Fibroblast of gingiva (primary cell): ENCODE measurements around the gene GRIN2A.

Experiments used
- DNase-seq: peaks from one replicate; pipeline ENCODE4 v3.0.0-alpha.2; 2011; ENCODE audit warnings: low read depth

GRIN2A gene

GRCh38 chr16:10031955-10032354, 150.3 kb downstream of the GRIN2A start:
- DNase-seq, result no peak

- no peak for DNase-seq
Measured at GRCh38 chr16:10031473-10031872, 150.8 kb downstream of the GRIN2A start.

- DNase-seq, result no peak
Measured at GRCh38 chr16:10028644-10029043, 153.6 kb downstream of the GRIN2A start.

GRCh38 chr16:10027553-10027952, 154.7 kb downstream of the GRIN2A start:
- DNase-seq, result no peak

DNA sequence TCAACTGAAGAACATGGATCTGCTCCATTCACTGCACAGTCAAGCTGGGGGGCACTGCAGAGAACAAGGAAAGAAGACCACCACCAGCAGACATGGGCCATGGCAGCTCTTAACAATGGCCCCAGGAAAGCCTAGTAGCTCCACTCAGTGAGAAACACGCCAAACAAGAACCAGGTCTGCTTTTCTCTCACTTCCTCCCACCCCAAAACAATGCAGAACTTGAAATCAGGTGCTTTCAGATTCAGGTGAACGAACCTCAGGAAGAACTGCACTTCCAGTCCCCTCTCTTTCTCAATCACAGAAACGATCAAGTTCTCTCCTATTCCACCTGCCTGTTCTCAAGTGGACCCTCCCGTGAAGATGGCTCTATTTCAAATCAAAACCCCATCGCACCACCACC, 155.6 kb downstream of the GRIN2A start:
- no peak for DNase-seq

GRCh38 chr16:10022098-10022497, 160.1 kb downstream of the GRIN2A start:
- DNase-seq, result no peak

- no peak for DNase-seq
Measured at GRCh38 chr16:10020866-10021265, 161.4 kb downstream of the GRIN2A start.

DNA sequence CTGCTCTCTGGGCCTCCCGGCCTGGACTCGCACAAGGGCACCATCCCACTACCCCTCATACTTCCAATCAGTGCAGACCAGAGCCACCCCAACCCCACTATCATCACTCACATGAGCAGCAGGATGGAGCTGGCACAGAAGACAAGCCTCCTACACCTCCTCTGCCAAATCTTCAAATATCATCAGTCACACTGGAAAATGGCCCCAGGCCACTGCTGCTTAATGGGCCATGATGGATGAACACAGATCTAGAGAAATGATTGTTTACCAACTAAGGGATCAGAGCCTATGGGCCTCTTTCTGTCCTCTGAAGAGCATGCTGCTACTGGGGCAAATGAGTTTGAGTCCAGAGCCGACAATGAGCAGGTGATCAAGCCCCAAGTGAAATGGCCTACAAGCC, 165.5 kb downstream of the GRIN2A start:
- DNase-seq, result no peak

DNA sequence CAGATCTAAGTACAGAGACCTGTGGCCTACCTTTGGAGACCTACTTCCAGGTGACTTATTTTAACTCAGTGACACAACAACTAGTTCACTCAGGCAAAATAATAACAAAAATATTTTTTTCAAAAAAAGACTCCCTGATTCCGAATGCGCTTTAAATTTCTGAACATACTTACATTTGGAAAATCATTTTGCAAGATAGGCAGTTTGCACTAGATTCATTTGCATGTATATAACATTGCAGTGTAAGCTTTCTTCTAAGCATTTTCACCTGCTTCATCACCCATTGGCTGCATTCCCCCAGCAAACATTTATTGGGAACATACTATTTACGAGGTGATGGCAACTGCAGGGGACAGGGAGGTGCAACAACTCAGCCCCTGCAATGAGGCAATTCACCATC, 166.8 kb downstream of the GRIN2A start:
- DNase-seq, result no peak

- no peak for DNase-seq
Measured at GRCh38 chr16:10013774-10014173, 168.5 kb downstream of the GRIN2A start.

DNA sequence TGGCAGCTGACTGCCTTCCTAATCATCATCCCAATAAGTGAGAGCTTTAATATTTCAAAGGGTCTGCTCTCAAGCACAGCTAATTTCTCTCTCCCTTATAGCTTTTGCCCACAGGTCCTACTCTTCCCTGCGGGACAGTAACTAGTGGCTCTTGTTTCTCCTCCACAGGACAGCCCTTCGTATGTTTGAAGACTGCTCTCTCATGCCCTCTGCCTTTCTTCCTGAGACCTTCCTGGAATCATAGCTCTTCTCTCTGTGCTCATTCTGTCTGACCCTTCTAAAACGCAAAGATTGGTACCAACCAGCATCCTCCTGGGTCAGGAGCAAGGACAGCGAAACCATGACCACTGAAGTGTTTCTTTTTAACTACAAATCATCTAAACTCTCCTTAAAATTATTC, 168.9 kb downstream of the GRIN2A start:
- DNase-seq, result no peak

DNA sequence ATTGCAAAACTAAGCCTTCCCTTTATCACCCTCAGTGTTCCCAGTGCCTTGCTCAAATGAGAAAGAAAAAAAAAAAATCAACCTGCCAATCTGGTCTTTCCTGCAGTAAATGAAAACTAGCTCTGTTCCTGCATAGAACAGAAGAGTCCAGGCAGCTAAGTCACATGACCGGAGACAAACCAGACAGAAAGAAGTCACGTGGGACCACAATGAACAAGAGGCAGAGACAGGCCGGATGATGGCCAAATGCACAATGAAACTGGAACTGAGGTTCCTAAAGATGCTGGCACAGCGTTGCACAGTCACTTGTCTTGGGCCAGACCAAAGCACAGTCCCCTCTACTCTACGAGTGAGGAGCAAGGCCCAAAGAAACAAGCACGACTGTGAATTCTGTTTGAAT, 172.5 kb downstream of the GRIN2A start:
- DNase-seq, result no peak

DNA sequence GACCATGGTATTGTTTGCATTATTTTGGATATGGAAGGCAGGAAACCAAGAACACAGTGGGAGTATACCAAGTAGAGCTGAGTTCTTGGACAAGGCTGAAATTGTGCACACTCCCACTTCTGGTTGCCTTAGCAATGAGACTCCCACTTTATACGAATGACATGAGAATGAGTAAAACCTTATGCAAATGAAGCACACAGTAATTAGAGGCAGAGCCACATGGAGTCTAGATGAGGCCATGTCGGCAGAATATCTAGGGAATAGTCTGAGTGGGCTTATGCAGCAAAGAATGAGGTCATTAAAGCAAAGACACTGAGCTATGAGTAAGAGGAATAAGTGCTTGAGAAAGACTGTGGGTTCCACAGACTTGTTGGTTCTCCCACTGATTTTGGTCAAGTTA, 178.7 kb downstream of the GRIN2A start:
- no peak for DNase-seq

DNA sequence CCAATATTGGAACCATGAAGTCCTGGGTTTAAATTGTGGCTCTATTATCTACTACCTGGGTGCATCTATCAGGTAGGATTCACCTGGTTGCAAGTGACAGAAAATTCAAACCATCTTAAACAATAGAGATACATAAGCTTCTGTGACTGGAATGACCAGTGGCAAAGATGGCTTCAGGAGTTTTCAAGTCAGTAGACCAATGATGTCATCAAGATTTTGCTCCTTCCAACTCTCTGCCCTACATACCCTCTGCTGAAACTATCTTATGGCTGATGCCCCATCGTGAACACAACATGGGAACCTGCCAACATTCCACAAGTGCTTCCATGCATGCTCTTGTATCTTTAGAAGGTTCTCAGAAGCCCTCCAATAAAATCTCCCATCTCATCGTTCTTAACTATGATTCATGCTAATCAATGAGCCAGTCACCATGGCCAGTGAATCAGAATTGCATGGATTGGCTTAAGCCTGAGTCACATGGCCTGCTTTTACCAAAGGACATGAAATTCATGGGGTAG, 180.9 kb downstream of the GRIN2A start:
- DNase-seq, result no peak

GRCh38 chr16:9996221-9996620, 186.0 kb downstream of the GRIN2A start:
- no peak for DNase-seq

GRCh38 chr16:9992441-9992840, 189.8 kb downstream of the GRIN2A start:
- DNase-seq, result no peak

DNA sequence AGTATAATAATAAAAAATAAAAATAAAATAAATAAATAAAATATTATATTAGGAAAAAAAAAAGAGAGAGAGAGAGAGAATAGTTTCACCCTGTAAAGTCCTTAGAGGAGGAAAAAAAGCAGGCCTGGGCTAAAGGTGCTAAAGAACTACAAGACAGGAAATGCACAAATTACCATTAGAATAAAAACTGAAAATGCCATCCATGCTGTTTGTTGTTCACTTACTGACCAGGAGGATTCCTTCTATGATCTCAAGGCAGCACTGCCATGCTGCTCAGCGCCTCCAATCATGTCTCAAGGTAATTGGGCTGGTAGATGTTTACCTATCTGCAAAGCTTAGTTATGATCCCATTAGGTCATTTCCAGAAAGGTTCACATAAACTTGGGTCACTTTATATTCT, 201.2 kb downstream of the GRIN2A start:
- DNase-seq, result no peak

DNA sequence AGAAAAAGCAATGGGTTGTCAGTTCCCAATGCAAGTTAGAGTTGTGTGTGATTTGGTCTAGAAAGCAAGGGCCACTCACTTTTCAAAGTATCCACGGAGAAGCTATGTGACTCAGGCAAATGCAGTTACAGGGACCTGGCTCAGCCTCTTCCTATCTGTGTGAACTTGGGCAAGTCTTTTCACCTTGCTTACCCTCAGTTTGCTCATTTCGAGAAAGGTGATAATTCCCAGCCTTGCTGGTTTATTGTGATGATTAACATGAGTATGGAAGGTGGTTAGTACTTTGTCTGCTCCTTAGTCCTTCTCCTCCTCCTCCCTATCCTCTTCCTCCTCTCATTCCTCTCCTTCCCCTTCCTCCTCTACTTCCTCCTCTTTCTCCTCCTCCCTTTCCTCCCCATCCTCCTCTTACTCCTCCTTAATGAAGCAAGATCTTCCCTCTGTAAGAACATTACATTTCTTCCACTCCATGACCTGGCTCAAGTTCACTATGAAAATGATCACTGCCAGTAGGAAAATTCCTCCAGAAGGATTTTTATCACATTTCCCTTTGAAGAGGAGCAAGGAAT, 204.0 kb downstream of the GRIN2A start:
- no peak for DNase-seq

GRCh38 chr16:9977333-9977897, 204.8 kb downstream of the GRIN2A start:
- DNase-seq, result no peak

DNA sequence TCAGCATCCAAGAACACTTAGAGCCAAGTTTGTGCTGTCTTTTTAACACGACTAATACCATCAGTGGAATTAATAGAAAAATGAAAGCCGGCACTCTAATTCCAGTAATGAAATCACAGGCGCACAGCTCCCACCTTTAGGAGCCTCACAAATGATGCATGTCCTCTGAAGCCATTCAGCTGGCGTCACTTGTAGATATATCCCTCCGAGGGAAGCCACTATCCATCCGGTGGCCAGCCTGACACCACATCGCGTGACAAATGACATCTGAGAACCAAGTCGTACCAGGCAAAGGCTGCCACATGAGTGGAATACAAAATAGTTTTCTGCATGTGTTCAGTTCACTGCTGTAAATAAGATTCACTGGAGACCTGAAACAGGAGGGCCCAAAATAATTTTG, 205.6 kb downstream of the GRIN2A start:
- DNase-seq, result no peak

- no peak for DNase-seq
Measured at GRCh38 chr16:9971907-9972306, 210.3 kb downstream of the GRIN2A start.

- DNase-seq, result no peak
Measured at GRCh38 chr16:9970796-9971195, 211.4 kb downstream of the GRIN2A start.

DNA sequence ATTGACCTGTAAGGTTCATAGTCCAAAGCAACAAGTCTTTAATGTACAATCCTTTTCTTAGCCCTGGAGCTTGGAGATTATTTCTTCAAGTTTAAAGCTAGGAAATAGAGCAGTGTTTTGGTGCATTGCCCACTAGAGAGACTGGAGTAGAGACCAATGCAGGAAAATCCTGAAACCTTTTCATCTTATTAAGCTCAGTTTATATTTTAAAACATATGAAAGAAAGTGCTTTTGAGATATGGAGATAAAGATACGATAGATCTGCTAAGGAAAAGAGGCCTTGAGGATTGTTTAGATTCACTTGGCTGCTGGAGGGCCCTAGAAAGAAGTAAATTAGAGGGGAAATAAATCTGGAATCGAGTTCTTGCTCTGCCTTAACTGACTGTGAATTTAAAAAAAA, 212.0 kb downstream of the GRIN2A start:
- DNase-seq, result no peak

DNA sequence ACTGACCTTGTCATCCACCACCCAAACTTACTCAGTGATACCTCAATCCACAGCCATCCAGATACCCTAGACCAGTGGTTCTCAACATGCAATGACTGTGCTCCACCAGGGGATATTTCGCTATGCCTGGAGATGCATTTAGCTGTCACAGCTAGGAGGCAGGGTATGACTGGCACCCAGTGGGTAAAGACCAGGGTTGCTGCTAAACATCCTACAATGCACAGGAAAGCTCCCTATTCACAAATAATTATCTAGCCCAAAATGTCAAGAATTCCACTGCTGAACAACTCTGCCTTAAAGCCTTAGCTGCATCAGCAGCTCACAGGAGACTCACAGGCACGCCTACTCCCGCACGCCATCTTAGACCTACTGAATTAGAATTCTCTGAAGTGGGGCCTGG, 212.6 kb downstream of the GRIN2A start:
- no peak for DNase-seq
